Spleen (tissue), 7 donors: ENCODE data around the gene CDH13.

Experiments
- POLR2A ChIP-seq, 3 donors: fragments of 450-650 bp; IDR thresholded peaks; one replicate each; pipeline ENCODE4 v1.5.1; 2017; ENCODE audit warnings: antibody characterized with exemption in 3 of 3, mild to moderate bottlenecking in 1 of 3
- POLR2AphosphoS5 ChIP-seq, 3 donors: sonication (generic); formaldehyde crosslinking; IDR thresholded peaks; one replicate each; pipeline ENCODE4 v1.5.1; 2017; ENCODE audit warnings: antibody characterized with exemption in 3 of 3
- TF ChIP-seq, protein P1 (sequence below), 11 experiments: fragments of 200-600 bp in 7 of 11; fragments of 450-650 bp in 4 of 11; sonication (generic) in 4 of 11; IDR thresholded peaks in 8 of 11; conservative IDR thresholded peaks in 3 of 11; 1 replicate in 7 of 11; 2 replicates in 4 of 11; pipeline versions ENCODE4 v1.4.0 to v1.8.0; 2016 to 2021; ENCODE audit warnings: antibody characterized with exemption in 11 of 11, inconsistent platforms in 4 of 11, mild to moderate bottlenecking in 1 of 11
- donor health status: DM: no; HTN: no; CAD: no; lungs with moderate emphysema.
- donor health status: DM: no; HTN: no; CAD: no.
- donor health status: DM: no; HTN: no; CAD: no.

DNA sequence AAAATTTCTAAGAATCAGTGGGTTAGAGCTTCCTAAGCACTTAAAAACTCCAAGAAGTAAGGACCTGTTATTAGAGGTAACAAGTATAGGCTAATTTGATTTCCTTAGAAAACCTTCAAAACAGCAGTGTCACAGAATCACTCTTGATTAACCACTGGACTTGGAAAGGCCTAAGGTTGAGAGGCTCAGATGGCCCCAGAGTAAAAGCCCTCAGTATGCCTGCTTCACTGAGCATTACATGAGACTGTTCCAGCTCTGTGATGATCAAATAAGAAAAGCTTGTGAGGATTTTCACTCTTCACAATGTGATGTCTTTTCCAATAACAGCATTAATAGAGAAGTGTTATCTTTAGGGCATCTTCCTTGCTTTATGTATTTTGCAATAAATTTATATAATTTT is 671.8 kb downstream of the CDH13 start:
- TF ChIP-seq, protein P1, sequence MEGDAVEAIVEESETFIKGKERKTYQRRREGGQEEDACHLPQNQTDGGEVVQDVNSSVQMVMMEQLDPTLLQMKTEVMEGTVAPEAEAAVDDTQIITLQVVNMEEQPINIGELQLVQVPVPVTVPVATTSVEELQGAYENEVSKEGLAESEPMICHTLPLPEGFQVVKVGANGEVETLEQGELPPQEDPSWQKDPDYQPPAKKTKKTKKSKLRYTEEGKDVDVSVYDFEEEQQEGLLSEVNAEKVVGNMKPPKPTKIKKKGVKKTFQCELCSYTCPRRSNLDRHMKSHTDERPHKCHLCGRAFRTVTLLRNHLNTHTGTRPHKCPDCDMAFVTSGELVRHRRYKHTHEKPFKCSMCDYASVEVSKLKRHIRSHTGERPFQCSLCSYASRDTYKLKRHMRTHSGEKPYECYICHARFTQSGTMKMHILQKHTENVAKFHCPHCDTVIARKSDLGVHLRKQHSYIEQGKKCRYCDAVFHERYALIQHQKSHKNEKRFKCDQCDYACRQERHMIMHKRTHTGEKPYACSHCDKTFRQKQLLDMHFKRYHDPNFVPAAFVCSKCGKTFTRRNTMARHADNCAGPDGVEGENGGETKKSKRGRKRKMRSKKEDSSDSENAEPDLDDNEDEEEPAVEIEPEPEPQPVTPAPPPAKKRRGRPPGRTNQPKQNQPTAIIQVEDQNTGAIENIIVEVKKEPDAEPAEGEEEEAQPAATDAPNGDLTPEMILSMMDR (IDR thresholded peaks at IDR 0.05 in 8 of 11, conservative IDR thresholded peaks at IDR 0.05 in 3 of 11) = no peak
- TF ChIP-seq POLR2A (IDR thresholded peaks at IDR 0.05) (no peak), POLR2AphosphoS5 (IDR thresholded peaks at IDR 0.05) (no peak)
